ENCODE data around the gene CLCN2. TPM values are rescaled to one million over a fixed set of nuclear protein-coding genes. Genes with fewer than 3 reads are reported as not detected.

CLCN2 gene
- total RNA-seq, 4 donors from 2014 or later, result 0.77 to 20.8 (median 7.3) TPM

- H3K27ac ChIP-seq, result no peak overlapping the region
- H3K36me3 ChIP-seq, result no peaks in the 10 kb centered on the region
- DNase-seq, result no peak
- no peaks in the 10 kb centered on the region for H3K27me3 ChIP-seq
- intact Hi-C loops (cut with DNase I; ENCODE audit: low total_unique reads), result no loop called here
- no peaks in the 10 kb centered on the region for H3K9me3 ChIP-seq
- H3K4me1 ChIP-seq, result no peaks in the 10 kb centered on the region
- H3K4me3 ChIP-seq, result no peak overlapping the region
- TF ChIP-seq POLR2A (IDR thresholded peaks at IDR 0.05), result no peak
- TF ChIP-seq CTCF (IDR thresholded peaks at IDR 0.05), result peak in 2 of 4 experiments; percentile 13 to 16
Measured at GRCh38 chr3:184305577-184305976, 55.8 kb downstream of the CLCN2 start.

- TF ChIP-seq POLR2A (IDR thresholded peaks at IDR 0.05), result no peak
- TF ChIP-seq CTCF (IDR thresholded peaks at IDR 0.05), result no peak
- H3K4me1 ChIP-seq, result peaks cover 0 to 5% of the 10 kb centered on the region in 2 donors
- no peak overlapping the region for H3K27ac ChIP-seq
- H3K4me3 ChIP-seq, result no peak overlapping the region
- H3K36me3 ChIP-seq, result no peaks in the 10 kb centered on the region
- H3K9me3 ChIP-seq, result no peaks in the 10 kb centered on the region
- no peak for DNase-seq
- intact Hi-C loops (cut with DNase I; ENCODE audit: low total_unique reads), result loop anchor here (5.0 kb wide), 1 partner anchor 52 kb away; no protein-coding TSS in a partner anchor
- H3K27me3 ChIP-seq, result no peaks in the 10 kb centered on the region
Measured at GRCh38 chr3:184300378-184300720, 61.1 kb downstream of the CLCN2 start.

GRCh38 chr3:184299488-184300377 lies 61.7 kb downstream of the CLCN2 start:
- Histone ChIP-seq H3K4me1 (peaks cover 0 to 5% of the 10 kb centered on the region in 2 donors), H3K9me3 (no peaks in the 10 kb centered on the region), H3K27ac (peak overlapping the region; percentile 83 to 90), H3K36me3 (no peaks in the 10 kb centered on the region), H3K27me3 (no peaks in the 10 kb centered on the region), H3K4me3 (peak overlapping the region; percentile 82 to 94)
- no peak for TF ChIP-seq CTCF (IDR thresholded peaks at IDR 0.05)
- no peak for TF ChIP-seq POLR2A (IDR thresholded peaks at IDR 0.05)
- DNase-seq, result no peak
- intact Hi-C loops (cut with DNase I; ENCODE audit: low total_unique reads), result loop anchor here (5.0 kb wide), 1 partner anchor 53 kb away; no protein-coding TSS in a partner anchor

- TF ChIP-seq CTCF (IDR thresholded peaks at IDR 0.05), result peak in 1 of 4 experiments; percentile 12
- peak; percentile 51 to 84 for TF ChIP-seq POLR2A (IDR thresholded peaks at IDR 0.05)
- DNase-seq, result peak; percentile 98
Measured at GRCh38 chr3:184298759-184299487, 62.5 kb downstream of the CLCN2 start, which contains the start of gene PSMD2. TSS of gene PSMD2 (plus strand) at chr3:184299241. CDS start at chr3:184299267, 26 bp downstream.

More at GRCh38 chr3:184298759-184299487, 62.5 kb downstream of the CLCN2 start, which contains the start of gene PSMD2:
- peaks cover 0 to 5% of the 10 kb centered on the region in 2 donors for H3K4me1 ChIP-seq
- intact Hi-C loops (cut with DNase I; ENCODE audit: low total_unique reads), result no loop called here
- no peaks in the 10 kb centered on the region for H3K27me3 ChIP-seq
- peak within 1 kb of the TSS; percentile 83 to 90 for H3K27ac ChIP-seq
- H3K36me3 ChIP-seq, result no peaks in the 10 kb centered on the region
- no peaks in the 10 kb centered on the region for H3K9me3 ChIP-seq
- peak within 1 kb of the TSS; percentile 82 to 94 for H3K4me3 ChIP-seq
